HuH-7 (cell line): ENCODE measurements around the gene IQGAP1.

Experiments used
- DNase-seq: peaks from one replicate; pipeline ENCODE4 v3.0.0; 2011; ENCODE audit warnings: low spot score

IQGAP1 gene

GRCh38 chr15:90437516-90437915 lies 49.5 kb downstream of the IQGAP1 start:
- DNase-seq, result no peak

DNA sequence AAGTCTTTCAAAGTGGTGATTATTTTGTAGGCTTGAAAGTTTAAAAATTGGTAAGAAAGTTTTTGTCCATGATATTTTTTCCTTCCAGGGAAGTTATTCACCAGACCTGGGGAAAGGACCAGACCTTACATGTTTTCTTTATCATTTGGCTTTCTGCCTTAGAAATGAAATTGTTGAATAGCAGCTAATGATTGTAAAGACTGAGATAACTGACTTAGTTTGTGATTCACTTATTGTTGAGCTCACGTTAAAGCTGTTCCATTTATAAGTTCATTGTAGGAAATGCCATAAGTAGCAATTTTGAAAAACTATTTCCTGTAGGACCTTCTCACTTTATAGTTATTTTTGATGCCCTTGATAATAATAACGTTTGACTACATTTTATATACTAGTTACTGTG lies 51.9 kb downstream of the IQGAP1 start:
- no peak for DNase-seq

GRCh38 chr15:90441027-90441426 lies 53.0 kb downstream of the IQGAP1 start:
- DNase-seq, result no peak

DNA sequence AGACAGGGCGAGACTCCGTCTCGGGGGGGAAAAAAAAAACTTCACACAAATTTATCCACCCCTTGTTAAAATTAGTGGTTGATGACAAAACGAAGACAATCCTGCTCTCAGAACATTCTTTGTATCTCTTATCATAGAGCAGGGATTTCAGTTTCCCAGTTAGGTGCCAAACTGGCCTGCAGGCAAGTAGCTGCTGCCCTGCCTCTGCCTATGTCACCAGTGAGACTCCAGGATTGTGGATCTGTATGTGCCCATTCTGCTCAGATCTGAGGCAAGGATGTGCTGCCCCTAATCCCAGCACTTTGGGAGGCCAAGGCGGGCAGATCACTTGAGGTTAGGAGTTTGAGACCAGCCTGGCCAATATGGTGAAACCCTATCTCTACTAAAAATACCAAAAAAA lies 54.4 kb downstream of the IQGAP1 start:
- no peak for DNase-seq

DNA sequence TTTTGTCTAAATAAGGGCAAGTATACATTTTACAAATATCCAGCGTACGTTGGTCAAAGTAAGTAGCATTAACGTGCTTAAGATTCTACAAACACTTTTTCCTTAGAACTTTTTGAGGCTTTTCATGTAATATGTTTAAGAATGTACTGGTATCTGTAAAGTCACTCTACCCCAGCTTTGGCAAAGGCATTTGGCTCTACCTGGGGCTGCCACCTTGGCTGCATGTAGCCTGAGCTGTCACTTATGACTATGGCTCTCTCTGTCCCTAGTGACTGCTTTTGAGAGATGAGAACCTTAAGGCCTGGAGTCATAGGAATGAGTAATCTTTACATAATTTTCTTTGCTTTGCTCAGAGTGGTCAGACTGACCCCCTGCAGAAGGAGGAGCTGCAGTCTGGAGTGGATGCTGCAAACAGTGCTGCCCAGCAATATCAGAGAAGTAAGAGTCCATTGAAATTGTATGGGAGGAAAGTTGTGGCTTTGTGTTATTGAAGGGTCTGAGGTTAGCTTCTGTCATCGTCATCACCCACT lies 61.2 kb downstream of the IQGAP1 start:
- DNase-seq, result no peak

DNA sequence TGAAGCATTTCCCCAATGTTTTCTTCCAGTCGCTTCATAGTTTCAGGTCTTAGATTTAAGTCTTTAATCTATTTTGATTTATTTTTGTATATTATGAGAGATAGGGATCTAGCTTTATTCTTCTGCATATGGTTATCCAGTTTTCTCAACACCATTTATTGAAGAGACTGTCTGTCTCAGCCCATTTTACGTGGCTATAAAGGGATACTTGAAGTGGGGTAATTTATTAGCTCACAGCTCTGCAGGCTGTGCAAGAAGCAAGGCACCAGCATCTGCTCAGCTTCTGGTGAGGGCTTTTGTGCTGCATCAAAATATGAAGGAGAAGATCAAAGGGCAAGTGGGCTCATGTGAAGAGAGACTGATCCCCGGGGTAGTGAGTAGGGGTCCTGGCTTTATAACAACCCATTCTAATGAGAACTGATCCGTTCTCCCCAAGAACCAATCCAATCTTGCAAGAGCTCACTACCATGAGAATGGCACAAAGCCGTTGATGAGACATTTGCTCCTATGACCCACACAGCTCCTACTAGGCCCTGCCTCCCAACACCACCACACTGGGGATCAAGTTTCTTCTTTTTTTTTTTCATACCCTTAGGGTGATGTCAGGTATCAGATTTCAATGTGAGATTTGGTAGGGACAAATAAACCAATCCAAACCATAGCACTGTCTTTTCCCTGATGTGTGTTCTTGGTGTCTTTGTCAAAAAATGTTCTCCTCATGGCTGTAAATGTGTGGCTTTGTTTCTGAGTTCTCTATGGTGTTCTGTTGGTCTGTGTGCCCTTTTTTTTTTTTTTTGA lies 63.2 kb downstream of the IQGAP1 start:
- no peak for DNase-seq

GRCh38 chr15:90456236-90456635 lies 68.2 kb downstream of the IQGAP1 start:
- no peak for DNase-seq

DNA sequence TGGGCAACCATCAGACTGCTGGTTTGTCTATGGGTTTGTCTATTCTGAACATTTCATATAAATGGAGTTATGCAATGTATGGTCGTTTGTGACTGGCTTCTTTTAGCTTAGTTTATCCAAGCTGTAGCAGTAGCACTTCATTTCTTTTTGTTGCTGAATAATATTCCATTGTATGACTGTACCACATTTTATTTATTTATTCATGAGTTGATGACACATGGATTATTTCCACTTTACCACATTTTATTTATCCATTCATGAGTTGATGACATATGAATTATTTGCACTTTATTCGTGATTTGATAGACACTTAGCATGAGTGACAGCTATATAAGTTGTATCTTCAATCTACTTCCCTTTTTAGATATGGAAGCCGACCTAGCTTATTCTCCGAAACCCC lies 70.0 kb downstream of the IQGAP1 start:
- DNase-seq, result no peak

DNA sequence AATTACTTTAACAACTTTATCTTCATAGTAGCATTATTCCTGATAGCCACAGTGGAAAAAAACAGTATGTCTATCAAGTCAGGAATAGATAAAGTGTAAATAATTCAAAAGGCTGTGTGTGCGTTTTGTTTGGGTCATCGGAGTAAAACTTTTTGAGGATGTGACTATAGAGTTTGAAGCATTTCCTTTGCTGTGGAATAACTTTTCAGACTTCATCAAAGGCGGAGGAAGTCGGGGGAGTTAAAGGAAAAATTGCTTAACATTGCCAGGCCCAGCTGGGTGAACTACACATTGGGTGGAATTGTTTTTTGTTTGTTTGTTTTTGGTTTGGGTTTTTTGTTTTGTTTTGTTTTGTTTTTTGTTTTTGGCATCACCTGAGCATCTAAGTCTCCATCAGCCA lies 71.3 kb downstream of the IQGAP1 start:
- no peak for DNase-seq

GRCh38 chr15:90460142-90460824 lies 72.2 kb downstream of the IQGAP1 start:
- no peak for DNase-seq

DNA sequence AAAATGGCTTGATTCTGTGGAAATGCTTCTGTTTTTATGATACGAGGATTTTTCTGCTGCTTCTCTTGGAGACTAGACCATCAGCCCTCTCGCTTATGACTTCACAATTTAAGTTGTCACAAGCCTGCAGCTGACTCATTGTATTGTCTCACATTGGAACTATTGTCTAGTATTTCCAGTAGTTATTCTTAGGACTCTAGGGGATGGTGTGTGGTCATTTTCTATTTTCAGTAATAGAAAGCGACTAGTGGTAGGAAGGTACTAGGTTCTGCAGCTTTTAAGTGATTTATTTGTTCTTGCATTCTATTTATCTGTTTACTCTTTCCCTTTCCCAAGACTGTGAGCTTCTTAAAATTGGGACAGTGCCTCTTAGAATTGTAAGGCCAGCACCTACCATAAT lies 75.3 kb downstream of the IQGAP1 start:
- no peak for DNase-seq

GRCh38 chr15:90465140-90465929 lies 77.3 kb downstream of the IQGAP1 start:
- DNase-seq, result no peak

DNA sequence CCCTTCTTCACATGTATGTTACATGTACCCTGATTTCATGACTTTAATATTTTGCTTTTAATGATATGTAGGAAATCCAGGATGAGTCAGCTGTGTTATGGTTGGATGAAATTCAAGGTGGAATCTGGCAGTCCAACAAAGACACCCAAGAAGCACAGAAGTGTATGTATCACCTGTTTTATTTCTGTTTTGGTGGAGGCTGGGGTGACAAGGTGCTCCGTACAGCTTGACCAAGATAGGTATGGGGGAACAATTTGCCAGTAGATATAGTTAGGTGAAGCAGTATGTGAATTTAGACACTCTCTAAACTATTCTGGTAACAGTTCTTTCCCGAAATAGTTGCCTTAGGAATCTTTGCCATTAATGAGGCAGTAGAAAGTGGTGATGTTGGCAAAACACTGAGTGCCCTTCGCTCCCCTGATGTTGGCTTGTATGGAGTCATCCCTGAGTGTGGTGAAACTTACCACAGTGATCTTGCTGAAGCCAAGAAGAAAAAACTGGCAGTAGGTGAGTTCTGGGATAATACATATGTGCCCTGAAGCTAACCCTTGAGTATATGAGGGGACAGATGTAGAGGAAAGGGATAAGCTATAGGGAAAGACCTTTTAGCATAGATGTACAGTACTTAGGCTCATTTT lies 78.0 kb downstream of the IQGAP1 start:
- DNase-seq, result no peak

DNA sequence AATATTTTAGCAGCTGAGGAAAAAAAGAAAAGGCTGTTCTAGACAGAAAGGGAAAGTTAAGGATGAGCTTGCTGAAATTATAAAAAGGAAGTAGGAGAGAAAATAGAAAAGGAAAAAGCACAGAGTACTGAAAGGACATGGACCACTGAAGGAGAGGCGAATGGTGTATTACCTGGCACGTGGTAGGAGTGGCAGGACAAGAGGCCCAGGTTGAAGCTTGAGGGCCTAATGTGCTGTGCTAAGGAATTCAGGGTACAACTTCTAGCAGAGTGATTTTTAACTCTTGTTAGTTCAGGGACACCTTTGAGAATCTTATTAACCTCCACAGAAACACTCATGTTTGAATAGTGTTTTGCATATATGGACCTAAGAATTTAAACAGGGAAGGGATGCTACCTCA lies 81.7 kb downstream of the IQGAP1 start:
- no peak for DNase-seq

DNA sequence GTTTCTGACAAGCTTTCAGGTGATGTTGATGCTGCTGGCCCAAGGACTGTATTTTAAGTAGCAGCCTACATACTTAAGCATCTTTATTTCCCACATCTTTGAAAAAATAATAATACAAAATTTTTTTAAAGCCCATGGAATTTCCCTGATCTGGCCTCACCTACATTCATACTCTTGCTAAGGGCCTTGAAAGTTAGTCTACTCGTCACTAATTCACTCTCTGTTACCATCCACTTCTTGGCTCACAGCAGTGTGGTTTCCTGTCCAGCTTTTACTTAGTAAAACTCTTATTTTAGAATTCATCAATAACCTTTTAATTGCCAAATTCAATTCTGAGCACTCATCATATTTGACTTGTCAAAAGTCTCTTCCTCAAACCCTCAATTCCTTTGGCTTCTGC lies 82.4 kb downstream of the IQGAP1 start:
- no peak for DNase-seq

GRCh38 chr15:90471126-90471525 lies 83.1 kb downstream of the IQGAP1 start:
- DNase-seq, result no peak

GRCh38 chr15:90471769-90472168 lies 83.7 kb downstream of the IQGAP1 start:
- no peak for DNase-seq

DNA sequence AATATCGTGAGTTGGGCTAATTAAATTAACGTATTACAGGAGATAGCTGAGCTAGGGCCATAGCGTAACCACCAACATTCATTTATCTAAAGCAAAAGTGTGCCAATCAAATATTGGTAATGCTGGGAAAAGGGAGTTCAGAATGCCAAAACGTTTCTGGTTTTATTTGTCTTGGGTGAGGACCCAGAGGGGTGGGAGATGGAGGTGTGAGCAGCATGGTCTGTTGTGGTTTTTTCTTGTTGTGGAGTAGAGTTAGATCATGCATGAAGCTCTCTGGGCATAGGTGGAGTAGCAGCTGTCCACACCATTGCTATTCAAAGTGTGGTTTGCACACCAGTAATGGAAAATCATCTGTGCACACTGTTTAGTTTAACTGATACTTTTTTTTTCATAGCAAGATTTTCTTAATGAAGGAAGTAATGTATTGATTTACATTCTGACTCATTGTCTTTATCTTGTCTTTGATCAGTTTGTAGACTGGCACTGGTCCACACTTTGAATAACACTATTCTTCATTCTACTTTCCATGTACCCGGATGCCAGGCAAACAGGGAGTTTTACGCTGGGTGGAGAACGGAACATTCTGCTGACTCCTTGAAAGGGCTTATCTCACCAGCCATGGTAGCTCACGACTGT lies 90.9 kb downstream of the IQGAP1 start:
- no peak for DNase-seq

GRCh38 chr15:90479656-90480055 lies 91.6 kb downstream of the IQGAP1 start:
- DNase-seq, result no peak

- DNase-seq, result no peak
Measured at GRCh38 chr15:90481023-90481422, 93.0 kb downstream of the IQGAP1 start.

DNA sequence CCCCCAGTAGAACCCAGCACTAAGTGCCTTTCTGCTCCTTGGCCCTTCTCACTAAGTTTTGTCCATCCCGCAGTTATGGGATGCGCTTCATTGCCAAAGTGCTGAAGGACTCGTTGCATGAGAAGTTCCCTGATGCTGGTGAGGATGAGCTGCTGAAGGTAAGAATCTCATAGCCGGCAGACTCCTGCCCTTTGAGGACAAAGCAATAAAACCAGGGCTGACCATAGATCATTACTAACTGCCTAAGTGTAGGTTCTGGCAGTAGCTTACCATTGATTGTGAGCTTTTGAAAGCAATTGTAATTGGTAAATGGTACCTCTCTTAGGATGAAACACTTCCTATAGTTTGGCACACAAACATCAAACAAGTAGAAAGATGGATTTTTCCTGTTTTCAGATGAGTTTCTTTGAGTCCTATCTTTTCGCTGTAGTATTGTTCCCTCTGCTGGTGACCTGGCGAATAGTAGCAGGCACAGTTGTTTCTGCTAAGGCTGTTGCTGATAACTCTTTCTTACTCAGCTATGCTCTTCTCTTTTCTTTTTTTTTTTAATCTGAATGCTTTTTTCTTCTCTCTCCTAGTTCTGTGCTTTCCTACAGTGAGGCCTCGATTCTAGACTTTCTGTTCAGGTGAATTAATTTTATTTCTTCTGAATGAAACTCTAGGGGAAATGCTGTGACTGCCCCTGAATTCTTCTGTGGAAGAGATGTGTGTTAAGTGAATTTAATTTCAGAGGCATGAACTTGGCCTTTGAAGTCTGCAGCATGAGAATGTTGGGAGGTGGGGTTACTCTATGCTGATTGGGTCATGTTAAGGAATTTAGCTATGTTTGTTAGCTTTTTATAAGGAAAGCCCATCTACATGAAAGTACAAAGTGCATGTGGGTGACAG lies 94.3 kb downstream of the IQGAP1 start:
- peak; percentile 46 for DNase-seq
